ENCODE measurements around the gene SLC7A6OS. TPM values are rescaled to one million over a fixed set of nuclear protein-coding genes. Genes with fewer than 3 reads are reported as not detected.
A peak's percentile ranks its signal among the peaks of the same experiment; 100 is the strongest.

SLC7A6OS gene
- total and polyA plus RNA-seq, 8 donors: 5.2 to 8.1 (median 6.5) TPM

DNA sequence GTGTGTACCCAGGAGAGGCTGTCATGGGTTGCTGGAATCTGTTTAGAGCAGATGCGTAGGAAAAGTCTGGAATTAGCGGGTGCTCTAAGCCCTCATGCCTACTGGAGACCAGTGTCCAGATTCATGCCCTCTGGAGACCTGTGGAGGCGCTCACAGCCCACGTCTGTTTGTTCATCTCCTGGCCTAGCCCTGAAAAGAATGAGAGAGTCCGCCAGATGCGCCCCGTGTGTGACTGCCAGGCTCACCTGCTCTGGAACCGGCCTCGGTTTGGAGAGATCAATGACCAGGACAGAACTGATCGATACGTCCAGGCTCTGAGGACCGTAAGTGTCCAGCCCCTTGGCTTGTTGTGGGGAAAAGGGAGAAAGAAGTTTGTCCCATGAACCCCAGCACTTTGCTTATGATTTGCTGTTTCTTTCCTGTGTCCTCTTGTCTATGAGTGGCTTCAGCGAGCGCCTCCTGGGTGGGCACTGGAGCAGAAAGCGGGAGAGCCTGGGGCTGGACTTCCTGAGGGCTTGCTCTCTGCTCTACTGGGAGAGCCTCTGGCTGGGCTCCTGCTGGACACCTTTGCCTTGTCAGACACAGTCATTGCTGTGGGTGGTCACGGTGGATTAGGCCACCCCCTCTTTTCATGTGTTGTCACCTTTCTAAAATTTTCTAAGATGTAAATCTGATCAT, 35.4 kb upstream of the SLC7A6OS start:
- Histone ChIP-seq H3K27me3 (no peaks in the 10 kb centered on the region), H3K27ac (no peak overlapping the region), H3K4me3 (no peak overlapping the region), H3K4me1 (no peaks in the 10 kb centered on the region), H3K9me3 (no peaks in the 10 kb centered on the region), H3K36me3 (peaks cover 0 to 25% (median 6%) of the 10 kb centered on the region in 3 donors)
- intact Hi-C loops (cut with DNase I): no loop called here
- DNase-seq (no peak), ATAC-seq (no peak), FAIRE-seq (no peak)
- WGBS, 2 donors: 94 to 96% methylated on average over 16 of the region's 16 CpGs
- no peak for TF ChIP-seq CTCF (IDR thresholded peaks at IDR 0.05)

GRCh38 chr16:68345351-68345810, 34.6 kb upstream of the SLC7A6OS start:
- ATAC-seq: peak in 1 of 4 donors; percentile 18

DNA sequence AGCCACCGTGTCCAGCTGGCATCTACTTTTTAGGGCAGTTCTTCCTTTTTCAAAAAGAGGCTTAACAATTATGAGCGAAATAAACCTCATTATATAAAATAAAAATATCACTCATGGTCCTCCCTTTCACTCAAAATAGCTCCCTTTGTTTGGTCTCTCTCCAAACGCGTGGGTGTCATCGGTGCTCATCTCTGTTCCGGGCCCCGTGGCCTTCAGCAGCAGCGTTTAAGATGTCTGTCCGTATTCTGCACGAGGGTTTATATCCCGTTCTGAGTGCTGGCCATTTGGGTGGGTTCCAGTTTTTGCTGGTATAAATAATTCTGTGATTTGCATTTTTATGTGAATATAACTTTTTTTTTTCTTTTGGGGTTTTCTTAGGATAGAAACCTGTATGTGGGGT, 33.5 kb upstream of the SLC7A6OS start:
- no peak for ATAC-seq
- FAIRE-seq: no peak
- H3K9me3 ChIP-seq: no peaks in the 10 kb centered on the region
- no peak overlapping the region for H3K27ac ChIP-seq
- no peak overlapping the region for H3K4me3 ChIP-seq
- H3K27me3 ChIP-seq: no peaks in the 10 kb centered on the region
- peaks cover 0 to 42% (median 14%) of the 10 kb centered on the region in 3 donors for H3K36me3 ChIP-seq
- H3K4me1 ChIP-seq: no peaks in the 10 kb centered on the region
- 64 to 67% methylated on average over 11 of the region's 11 CpGs for WGBS, 2 donors
- intact Hi-C loops (cut with DNase I): no loop called here
- TF ChIP-seq CTCF (IDR thresholded peaks at IDR 0.05): no peak
- no peak for DNase-seq

More at GRCh38 chr16:68345351-68345810, 34.6 kb upstream of the SLC7A6OS start:
- Histone ChIP-seq H3K4me1 (no peaks in the 10 kb centered on the region), H3K36me3 (peaks cover 0 to 32% (median 6%) of the 10 kb centered on the region in 3 donors), H3K27me3 (no peaks in the 10 kb centered on the region), H3K27ac (no peak overlapping the region), H3K4me3 (no peak overlapping the region), H3K9me3 (no peaks in the 10 kb centered on the region)
- WGBS, 2 donors: 88 to 91% methylated on average over 11 of the region's 11 CpGs
- intact Hi-C loops (cut with DNase I): no loop called here
- no peak for DNase-seq
- FAIRE-seq: no peak
- no peak for TF ChIP-seq CTCF (IDR thresholded peaks at IDR 0.05)

- intact Hi-C loops (cut with DNase I): no loop called here
- no peak for DNase-seq
- no peak overlapping the region for H3K27ac ChIP-seq
- 90 to 91% methylated on average over 7 of the region's 7 CpGs for WGBS, 2 donors
- H3K36me3 ChIP-seq: peaks cover 0 to 44% (median 19%) of the 10 kb centered on the region in 3 donors
- H3K27me3 ChIP-seq: no peaks in the 10 kb centered on the region
- no peaks in the 10 kb centered on the region for H3K9me3 ChIP-seq
- TF ChIP-seq CTCF (IDR thresholded peaks at IDR 0.05): no peak
- FAIRE-seq: no peak
- H3K4me1 ChIP-seq: no peaks in the 10 kb centered on the region
- ATAC-seq: no peak
- H3K4me3 ChIP-seq: no peak overlapping the region
Measured at GRCh38 chr16:68343137-68343536, 32.4 kb upstream of the SLC7A6OS start.

- no peak for TF ChIP-seq CTCF (IDR thresholded peaks at IDR 0.05)
- no peak overlapping the region for H3K27ac ChIP-seq
- ATAC-seq (no peak), DNase-seq (no peak), FAIRE-seq (no peak)
- no peaks in the 10 kb centered on the region for H3K27me3 ChIP-seq
- 87 to 92% methylated on average over 7 of the region's 7 CpGs for WGBS, 2 donors
- no peaks in the 10 kb centered on the region for H3K4me1 ChIP-seq
- no peak overlapping the region for H3K4me3 ChIP-seq
- no peaks in the 10 kb centered on the region for H3K9me3 ChIP-seq
- peaks cover 0 to 47% (median 17%) of the 10 kb centered on the region in 3 donors for H3K36me3 ChIP-seq
- intact Hi-C loops (cut with DNase I): no loop called here
Measured at GRCh38 chr16:68342620-68343019, 31.9 kb upstream of the SLC7A6OS start.

Data from pancreas (tissue), 10 donors.